Measurements from ENCODE around the gene IL17F. TPM values are rescaled to one million over a fixed set of nuclear protein-coding genes. Genes with fewer than 3 reads are reported as not detected.

Gene IL17F
- total and polyA plus RNA-seq, 2 donors (not counting 1 experiment from before 2014, with no cell fraction given) = not detected

DNA sequence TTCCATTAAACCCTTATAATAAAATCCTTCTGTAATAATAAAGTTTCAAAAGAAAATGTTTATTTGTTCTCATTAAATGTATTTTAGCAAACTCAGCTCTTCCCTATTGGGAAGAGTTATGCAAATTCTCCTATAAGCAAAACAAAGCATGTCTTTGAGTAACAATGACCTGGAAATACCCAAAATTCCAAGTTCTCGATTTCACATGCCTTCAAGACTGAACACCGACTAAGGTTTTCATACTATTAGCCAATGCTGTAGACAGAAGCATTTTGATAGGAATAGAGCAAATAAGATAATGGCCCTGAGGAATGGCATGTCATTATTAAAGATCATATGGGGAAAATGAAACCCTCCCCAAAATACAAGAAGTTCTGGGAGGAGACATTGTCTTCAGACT, 54.3 kb downstream of the IL17F start:
- TF ChIP-seq, protein P1, sequence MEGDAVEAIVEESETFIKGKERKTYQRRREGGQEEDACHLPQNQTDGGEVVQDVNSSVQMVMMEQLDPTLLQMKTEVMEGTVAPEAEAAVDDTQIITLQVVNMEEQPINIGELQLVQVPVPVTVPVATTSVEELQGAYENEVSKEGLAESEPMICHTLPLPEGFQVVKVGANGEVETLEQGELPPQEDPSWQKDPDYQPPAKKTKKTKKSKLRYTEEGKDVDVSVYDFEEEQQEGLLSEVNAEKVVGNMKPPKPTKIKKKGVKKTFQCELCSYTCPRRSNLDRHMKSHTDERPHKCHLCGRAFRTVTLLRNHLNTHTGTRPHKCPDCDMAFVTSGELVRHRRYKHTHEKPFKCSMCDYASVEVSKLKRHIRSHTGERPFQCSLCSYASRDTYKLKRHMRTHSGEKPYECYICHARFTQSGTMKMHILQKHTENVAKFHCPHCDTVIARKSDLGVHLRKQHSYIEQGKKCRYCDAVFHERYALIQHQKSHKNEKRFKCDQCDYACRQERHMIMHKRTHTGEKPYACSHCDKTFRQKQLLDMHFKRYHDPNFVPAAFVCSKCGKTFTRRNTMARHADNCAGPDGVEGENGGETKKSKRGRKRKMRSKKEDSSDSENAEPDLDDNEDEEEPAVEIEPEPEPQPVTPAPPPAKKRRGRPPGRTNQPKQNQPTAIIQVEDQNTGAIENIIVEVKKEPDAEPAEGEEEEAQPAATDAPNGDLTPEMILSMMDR (conservative IDR thresholded peaks at IDR 0.05 in 1 of 2, IDR thresholded peaks at IDR 0.05 in 1 of 2; ENCODE audit: low read depth in 1 of 2, low read length in 2 of 2) = no peak
- TF ChIP-seq EZH2 (IDR thresholded peaks at IDR 0.05; ENCODE audit: low read length, missing control alignments) = no peak
- H3K9ac ChIP-seq (ENCODE audit: insufficient read depth, low read length) = no peak overlapping the region
- H2AFZ ChIP-seq (ENCODE audit: low read length) = no peak overlapping the region
- no peaks in the 10 kb centered on the region for H3K9me3 ChIP-seq (ENCODE audit: control insufficient read depth, insufficient read depth, low read depth, low read length)
- DNase-seq (ENCODE audit: low read depth in 2 of 2) = no peak
- H3K4me3 ChIP-seq (replicated peaks in 1 of 4; ENCODE audit: control extremely low read depth in 1 of 4, insufficient read depth in 1 of 4, low read depth in 3 of 4, low read length in 4 of 4) = no peak overlapping the region
- H3K27ac ChIP-seq (ENCODE audit: insufficient read depth, low read length) = no peak overlapping the region
- no peak overlapping the region for H3K4me2 ChIP-seq (ENCODE audit: extremely low read depth, insufficient read depth, low read length)
- no peaks in the 10 kb centered on the region for H3K27me3 ChIP-seq (ENCODE audit: control insufficient read depth, insufficient read depth, low read length)
- peaks cover 1% of the 10 kb centered on the region for H4K20me1 ChIP-seq (ENCODE audit: control insufficient read depth, extremely low read depth, insufficient read depth, low read length)
- H3K4me1 ChIP-seq (ENCODE audit: control insufficient read depth, extremely low read depth, insufficient read depth, low read length) = no peaks in the 10 kb centered on the region
- H3K79me2 ChIP-seq (ENCODE audit: control insufficient read depth, insufficient read depth, low read length) = no peaks in the 10 kb centered on the region
- no peaks in the 10 kb centered on the region for H3K36me3 ChIP-seq (ENCODE audit: control insufficient read depth, insufficient read depth, low read length)

DNA sequence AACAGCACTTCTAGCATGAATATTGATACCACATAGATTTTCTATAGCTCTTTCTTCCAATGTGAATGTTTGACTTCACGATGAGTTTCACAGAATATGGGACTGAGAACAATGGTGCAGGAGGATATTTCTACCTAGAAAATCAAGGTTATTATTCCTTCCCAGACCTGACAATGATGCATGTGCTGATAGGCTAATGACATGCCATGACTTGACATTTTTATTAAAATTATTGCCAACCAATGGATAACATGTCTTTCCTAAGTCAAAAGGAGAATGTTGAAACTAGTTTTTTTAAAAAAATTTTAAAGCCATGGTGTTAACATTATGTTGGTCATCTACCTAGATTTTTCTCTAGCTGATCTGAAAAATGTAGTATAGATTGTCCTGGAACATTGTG, 57.2 kb downstream of the IL17F start:
- Histone ChIP-seq H3K4me1 (ENCODE audit: control insufficient read depth, extremely low read depth, insufficient read depth, low read length) (no peaks in the 10 kb centered on the region), H3K4me2 (ENCODE audit: extremely low read depth, insufficient read depth, low read length) (no peak overlapping the region), H2AFZ (ENCODE audit: low read length) (no peak overlapping the region), H3K4me3 (replicated peaks in 1 of 4; ENCODE audit: control extremely low read depth in 1 of 4, insufficient read depth in 1 of 4, low read depth in 3 of 4, low read length in 4 of 4) (no peak overlapping the region), H3K27ac (ENCODE audit: insufficient read depth, low read length) (no peak overlapping the region), H3K9me3 (ENCODE audit: control insufficient read depth, insufficient read depth, low read depth, low read length) (no peaks in the 10 kb centered on the region), H3K9ac (ENCODE audit: insufficient read depth, low read length) (no peak overlapping the region), H3K36me3 (ENCODE audit: control insufficient read depth, insufficient read depth, low read length) (no peaks in the 10 kb centered on the region), H4K20me1 (ENCODE audit: control insufficient read depth, extremely low read depth, insufficient read depth, low read length) (peaks cover 1% of the 10 kb centered on the region), H3K79me2 (ENCODE audit: control insufficient read depth, insufficient read depth, low read length) (no peaks in the 10 kb centered on the region), H3K27me3 (ENCODE audit: control insufficient read depth, insufficient read depth, low read length) (no peaks in the 10 kb centered on the region)
- DNase-seq (ENCODE audit: low read depth in 2 of 2) = no peak
- TF ChIP-seq, protein P1 (conservative IDR thresholded peaks at IDR 0.05 in 1 of 2, IDR thresholded peaks at IDR 0.05 in 1 of 2; ENCODE audit: low read depth in 1 of 2, low read length in 2 of 2) = no peak
- no peak for TF ChIP-seq EZH2 (IDR thresholded peaks at IDR 0.05; ENCODE audit: low read length, missing control alignments)

Other genes with a start within 250 kb of the IL17F start
- gene PKHD1, start 156.9 kb downstream of the IL17F start, total RNA-seq = not detected in 2 replicates
- gene PKHD1, start 156.9 kb downstream of the IL17F start, polyA plus RNA-seq = not detected in 2 replicates
- not detected in 2 replicates for gene IL17A, start 58.1 kb downstream of the IL17F start, total RNA-seq
- not detected in 2 replicates for gene IL17A, start 58.1 kb downstream of the IL17F start, polyA plus RNA-seq
- 15.9 and 18.0 TPM in 2 replicates for gene MCM3, start 40.2 kb upstream of the IL17F start, total RNA-seq
- gene MCM3, start 40.2 kb upstream of the IL17F start, polyA plus RNA-seq = 40.3 and 89.5 TPM in 2 replicates
- 5.1 and 6.1 TPM in 2 replicates for gene PAQR8, start 117.7 kb upstream of the IL17F start, total RNA-seq
- gene PAQR8, start 117.7 kb upstream of the IL17F start, polyA plus RNA-seq = 2.6 and 4.3 TPM in 2 replicates
- gene EFHC1, start 175.8 kb upstream of the IL17F start, total RNA-seq = 22.9 and 29.4 TPM in 2 replicates
- 29.9 and 32.9 TPM in 2 replicates for gene EFHC1, start 175.8 kb upstream of the IL17F start, polyA plus RNA-seq